Thyroid gland (tissue), 4 donors: ENCODE measurements around the gene RPL3. TPM values are rescaled to one million over a fixed set of nuclear protein-coding genes. Genes with fewer than 3 reads are reported as not detected.

ENCODE experiments used
- DNase-seq, 2 donors: peaks; one replicate each; pipeline ENCODE4 v3.0.0-alpha.2; 2019
- H3K27ac ChIP-seq, 3 donors: fragments of 200-600 bp; sonication (generic); 1 replicate in 2 of 3; 2 replicates in 1 of 3; pipeline ENCODE4 v1.5.1; 2016 to 2019; ENCODE audit warnings: mild to moderate bottlenecking in 1 of 3, moderate library complexity in 1 of 3
- H3K27me3 ChIP-seq: fragments of 200-600 bp; sonication (generic); one replicate; pipeline ENCODE4 v1.5.1; 2019
- H3K36me3 ChIP-seq, 2 donors: fragments of 200-600 bp; sonication (generic); one replicate each; pipeline ENCODE4 v1.5.1; 2016 to 2019
- H3K4me1 ChIP-seq, 2 donors: fragments of 200-600 bp; sonication (generic); one replicate each; pipeline ENCODE4 v1.5.1; 2017 to 2019
- H3K4me3 ChIP-seq, 3 donors: fragments of 200-600 bp; sonication (generic); replicated peaks in 1 of 3; 1 replicate in 2 of 3; 2 replicates in 1 of 3; pipeline ENCODE4 v1.5.1; 2016; ENCODE audit warnings: mild to moderate bottlenecking in 1 of 3
- H3K9me3 ChIP-seq: fragments of 200-600 bp; sonication (generic); one replicate; pipeline ENCODE4 v1.5.1; 2017
- CTCF ChIP-seq, 6 experiments: fragments of 200-600 bp in 3 of 6; fragments of 450-650 bp in 3 of 6; sonication (generic) in 3 of 6; IDR thresholded peaks; one replicate each; pipeline ENCODE4 v1.5.1; 2016 to 2019; ENCODE audit warnings: antibody characterized with exemption in 6 of 6, mild to moderate bottlenecking in 2 of 6, inconsistent platforms in 1 of 6, moderate library complexity in 1 of 6
- POLR2A ChIP-seq, 2 donors: fragments of 450-650 bp; IDR thresholded peaks; one replicate each; pipeline ENCODE4 v1.6.1; 2017; ENCODE audit warnings: antibody characterized with exemption in 2 of 2, mild to moderate bottlenecking in 2 of 2, moderate library complexity in 1 of 2
- WGBS, 2 donors: methylation state at CpG; one replicate each; pipeline ENCODE4 v1.1.5; 2017; 5-methylcytosine and 5-hydroxymethylcytosine counted together
- intact Hi-C: fragments of 100-400 bp; cut with DNase I; formaldehyde crosslinking; loops from one replicate; pipeline ENCODE4 v1.15.1; 2023
- total RNA-seq, 4 donors: library from RNA; depleted of rRNA; stranded (reverse); fragments of >200 nt; gene quantifications; one replicate each; pipeline ENCODE4 v1.2.3, GENCODE V29; 2016

Gene RPL3
- total RNA-seq, 4 donors from 2014 or later = 1,451 to 2,031 (median 1,880) TPM

- H3K27ac ChIP-seq = no peak overlapping the region
- 71 to 88% methylated on average over 8 to 14 of the region's 14 CpGs for WGBS, 2 donors
- TF ChIP-seq POLR2A (IDR thresholded peaks at IDR 0.05) (no peak), CTCF (IDR thresholded peaks at IDR 0.05) (peak in 3 of 6 experiments; percentile 13 to 18 (median 13))
- H3K4me1 ChIP-seq = no peaks in the 10 kb centered on the region
- intact Hi-C loops = loop anchor here (10.0 kb wide), 1 partner anchor 442 kb away; no protein-coding TSS in a partner anchor
- peaks cover 1 to 3% of the 10 kb centered on the region in 2 donors for H3K36me3 ChIP-seq
- H3K27me3 ChIP-seq = no peaks in the 10 kb centered on the region
- no peaks in the 10 kb centered on the region for H3K9me3 ChIP-seq
- no peak for DNase-seq
- no peak overlapping the region for H3K4me3 ChIP-seq
Measured at GRCh38 chr22:39306456-39307361, 12.7 kb downstream of the RPL3 start.

- Histone ChIP-seq H3K4me3 (no peak overlapping the region), H3K4me1 (peaks cover 0 to 12% of the 10 kb centered on the region in 2 donors), H3K9me3 (no peaks in the 10 kb centered on the region), H3K27me3 (no peaks in the 10 kb centered on the region), H3K27ac (no peak overlapping the region), H3K36me3 (no peaks in the 10 kb centered on the region)
- 86 to 91% methylated on average over 16 of the region's 16 CpGs for WGBS, 2 donors
- TF ChIP-seq POLR2A (IDR thresholded peaks at IDR 0.05) (no peak), CTCF (IDR thresholded peaks at IDR 0.05) (no peak)
- intact Hi-C loops = loop anchor here (10.0 kb wide), 1 partner anchor 439 kb away; no protein-coding TSS in a partner anchor
- DNase-seq = no peak
Measured at GRCh38 chr22:39303892-39304671, 15.3 kb downstream of the RPL3 start.

GRCh38 chr22:39303358-39303757 lies 16.1 kb downstream of the RPL3 start:
- DNase-seq = no peak
- no peaks in the 10 kb centered on the region for H3K27me3 ChIP-seq
- TF ChIP-seq POLR2A (IDR thresholded peaks at IDR 0.05) (no peak), CTCF (IDR thresholded peaks at IDR 0.05) (no peak)
- H3K4me3 ChIP-seq = no peak overlapping the region
- 92 to 97% methylated on average over 11 of the region's 11 CpGs for WGBS, 2 donors
- intact Hi-C loops = loop anchor here (10.0 kb wide), 1 partner anchor 439 kb away; no protein-coding TSS in a partner anchor
- H3K27ac ChIP-seq = no peak overlapping the region
- peaks cover 0 to 12% of the 10 kb centered on the region in 2 donors for H3K4me1 ChIP-seq
- no peaks in the 10 kb centered on the region for H3K9me3 ChIP-seq
- H3K36me3 ChIP-seq = no peaks in the 10 kb centered on the region

- Histone ChIP-seq H3K27ac (no peak overlapping the region), H3K36me3 (no peaks in the 10 kb centered on the region), H3K27me3 (no peaks in the 10 kb centered on the region), H3K4me3 (no peak overlapping the region), H3K9me3 (no peaks in the 10 kb centered on the region), H3K4me1 (peaks cover 3 to 15% of the 10 kb centered on the region in 2 donors)
- DNase-seq = no peak
- 95 to 98% methylated on average over 2 of the region's 2 CpGs for WGBS, 2 donors
- TF ChIP-seq POLR2A (IDR thresholded peaks at IDR 0.05) = no peak
- TF ChIP-seq CTCF (IDR thresholded peaks at IDR 0.05) = no peak
- intact Hi-C loops = loop anchor here (10.0 kb wide), 1 partner anchor 438 kb away; no protein-coding TSS in a partner anchor
Measured at GRCh38 chr22:39302431-39302960, 16.9 kb downstream of the RPL3 start.
